ENCODE measurements around the gene SPRY2. TPM values are rescaled to one million over a fixed set of nuclear protein-coding genes. Genes with fewer than 3 reads are reported as not detected.

Gene SPRY2
- total RNA-seq, 3 donors from 2014 or later (not counting 1 experiment from before 2014, with no cell fraction given), result 2.7 to 7.3 (median 3.0) TPM

DNA sequence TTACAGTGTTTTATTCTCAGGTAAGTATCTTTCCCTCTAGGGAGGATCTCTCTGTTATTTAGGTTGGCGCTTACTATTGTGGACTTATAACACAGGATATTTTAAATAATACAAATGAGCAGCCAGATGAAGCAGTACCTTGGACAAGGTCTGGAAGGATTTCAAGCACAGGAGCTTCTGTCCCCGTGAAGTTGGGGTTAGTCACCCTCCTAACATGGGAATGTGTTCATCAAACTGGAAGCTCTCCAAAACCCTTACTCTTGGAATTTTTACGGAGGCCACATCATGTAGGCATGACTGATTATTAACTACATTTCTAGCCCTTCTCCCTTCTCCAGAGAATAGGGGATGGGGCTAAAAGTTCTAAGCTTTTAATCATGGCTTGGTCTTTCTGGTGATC, 38.3 kb upstream of the SPRY2 start:
- no peaks in the 10 kb centered on the region for H3K9me3 ChIP-seq (ENCODE audit: control insufficient read depth, insufficient read depth, low read length)
- no peaks in the 10 kb centered on the region for H3K36me3 Mint-ChIP-seq
- no peaks in the 10 kb centered on the region for H3K36me3 ChIP-seq (ENCODE audit: control insufficient read depth, insufficient read depth, low read length)
- ATAC-seq, result no peak
- TF ChIP-seq, protein P1, sequence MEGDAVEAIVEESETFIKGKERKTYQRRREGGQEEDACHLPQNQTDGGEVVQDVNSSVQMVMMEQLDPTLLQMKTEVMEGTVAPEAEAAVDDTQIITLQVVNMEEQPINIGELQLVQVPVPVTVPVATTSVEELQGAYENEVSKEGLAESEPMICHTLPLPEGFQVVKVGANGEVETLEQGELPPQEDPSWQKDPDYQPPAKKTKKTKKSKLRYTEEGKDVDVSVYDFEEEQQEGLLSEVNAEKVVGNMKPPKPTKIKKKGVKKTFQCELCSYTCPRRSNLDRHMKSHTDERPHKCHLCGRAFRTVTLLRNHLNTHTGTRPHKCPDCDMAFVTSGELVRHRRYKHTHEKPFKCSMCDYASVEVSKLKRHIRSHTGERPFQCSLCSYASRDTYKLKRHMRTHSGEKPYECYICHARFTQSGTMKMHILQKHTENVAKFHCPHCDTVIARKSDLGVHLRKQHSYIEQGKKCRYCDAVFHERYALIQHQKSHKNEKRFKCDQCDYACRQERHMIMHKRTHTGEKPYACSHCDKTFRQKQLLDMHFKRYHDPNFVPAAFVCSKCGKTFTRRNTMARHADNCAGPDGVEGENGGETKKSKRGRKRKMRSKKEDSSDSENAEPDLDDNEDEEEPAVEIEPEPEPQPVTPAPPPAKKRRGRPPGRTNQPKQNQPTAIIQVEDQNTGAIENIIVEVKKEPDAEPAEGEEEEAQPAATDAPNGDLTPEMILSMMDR (IDR thresholded peaks at IDR 0.05), result no peak
- H3K4me3 Mint-ChIP-seq, result no peak overlapping the region
- DNase-seq, result no peak
- 94% methylated on average over 1 of the region's 3 CpGs for WGBS (ENCODE audit: insufficient coverage)
- H3K4me1 Mint-ChIP-seq, result peaks cover 0 to 5% of the 10 kb centered on the region in 2 donors
- H3K27ac Mint-ChIP-seq, result no peak overlapping the region
- H3K4me1 ChIP-seq (ENCODE audit: control insufficient read depth, insufficient read depth, low read length), result no peaks in the 10 kb centered on the region
- no peaks in the 10 kb centered on the region for H3K27me3 ChIP-seq (ENCODE audit: control insufficient read depth, insufficient read depth, low read length)
- H3K27ac ChIP-seq (ENCODE audit: low read length), result no peak overlapping the region
- H3K27me3 Mint-ChIP-seq (ENCODE audit: low read depth in 2 of 2), result peaks cover 5 to 6% of the 10 kb centered on the region in 2 donors
- H3K4me3 ChIP-seq (ENCODE audit: low read length), result no peak overlapping the region
- intact Hi-C loops (cut with micrococcal nuclease), result no loop called here
- no peaks in the 10 kb centered on the region for H3K9me3 Mint-ChIP-seq

DNA sequence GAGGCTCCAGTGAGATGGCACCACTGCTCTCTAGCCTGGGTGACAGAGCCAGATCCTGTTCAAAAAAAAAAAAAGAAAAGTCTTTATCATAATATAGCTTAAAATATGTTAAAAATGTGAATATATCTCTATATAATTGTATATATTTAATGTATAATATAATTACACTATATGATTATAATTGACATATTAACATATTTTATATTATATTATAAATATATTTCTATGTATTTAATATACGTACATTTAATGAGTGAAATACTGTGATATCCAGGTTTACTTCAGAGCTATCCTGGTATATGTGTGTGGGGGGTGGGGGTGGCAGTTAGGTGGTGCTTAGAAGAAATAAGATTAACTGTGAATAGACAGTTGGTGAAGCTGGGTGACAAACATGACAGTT, 35.6 kb upstream of the SPRY2 start:
- H3K4me1 Mint-ChIP-seq, result peaks cover 0 to 5% of the 10 kb centered on the region in 2 donors
- H3K36me3 ChIP-seq (ENCODE audit: control insufficient read depth, insufficient read depth, low read length), result no peaks in the 10 kb centered on the region
- peaks cover 3 to 6% of the 10 kb centered on the region in 2 donors for H3K27me3 Mint-ChIP-seq (ENCODE audit: low read depth in 2 of 2)
- no peaks in the 10 kb centered on the region for H3K36me3 Mint-ChIP-seq
- no peaks in the 10 kb centered on the region for H3K9me3 Mint-ChIP-seq
- no peak overlapping the region for H3K4me3 Mint-ChIP-seq
- intact Hi-C loops (cut with micrococcal nuclease), result no loop called here
- no peaks in the 10 kb centered on the region for H3K4me1 ChIP-seq (ENCODE audit: control insufficient read depth, insufficient read depth, low read length)
- no peaks in the 10 kb centered on the region for H3K9me3 ChIP-seq (ENCODE audit: control insufficient read depth, insufficient read depth, low read length)
- ATAC-seq, result no peak
- WGBS (ENCODE audit: insufficient coverage), result 100% methylated on average over 1 of the region's 1 CpG
- no peak for DNase-seq
- no peak overlapping the region for H3K27ac Mint-ChIP-seq
- TF ChIP-seq, protein P1 (IDR thresholded peaks at IDR 0.05), result no peak
- no peak overlapping the region for H3K4me3 ChIP-seq (ENCODE audit: low read length)
- no peaks in the 10 kb centered on the region for H3K27me3 ChIP-seq (ENCODE audit: control insufficient read depth, insufficient read depth, low read length)
- H3K27ac ChIP-seq (ENCODE audit: low read length), result no peak overlapping the region

DNA sequence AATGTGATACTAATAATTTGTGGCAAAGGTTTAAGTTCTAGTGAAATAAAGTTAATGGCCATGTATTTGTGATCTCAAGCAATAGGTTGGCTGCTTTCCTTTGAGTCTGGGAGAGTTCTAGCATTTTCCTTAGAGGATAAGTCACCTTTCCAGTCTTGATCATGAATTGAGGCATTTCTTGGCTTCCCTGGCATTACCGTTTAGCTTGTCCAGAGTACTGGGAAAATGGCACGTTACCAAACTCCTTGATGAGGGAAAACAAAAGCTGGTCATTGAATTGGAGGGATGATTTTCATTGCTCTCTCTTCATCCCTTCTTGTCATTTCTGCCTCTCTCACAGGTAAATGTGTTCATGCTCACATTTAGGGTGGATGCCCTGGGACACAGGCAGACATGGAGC, 34.0 kb upstream of the SPRY2 start:
- TF ChIP-seq, protein P1 (IDR thresholded peaks at IDR 0.05), result no peak
- H3K4me3 ChIP-seq (ENCODE audit: low read length), result no peak overlapping the region
- no peaks in the 10 kb centered on the region for H3K9me3 Mint-ChIP-seq
- peaks cover 3 to 5% of the 10 kb centered on the region in 2 donors for H3K27me3 Mint-ChIP-seq (ENCODE audit: low read depth in 2 of 2)
- H3K27ac Mint-ChIP-seq, result no peak overlapping the region
- H3K4me1 ChIP-seq (ENCODE audit: control insufficient read depth, insufficient read depth, low read length), result no peaks in the 10 kb centered on the region
- H3K9me3 ChIP-seq (ENCODE audit: control insufficient read depth, insufficient read depth, low read length), result no peaks in the 10 kb centered on the region
- intact Hi-C loops (cut with micrococcal nuclease), result no loop called here
- no peaks in the 10 kb centered on the region for H3K36me3 ChIP-seq (ENCODE audit: control insufficient read depth, insufficient read depth, low read length)
- no peaks in the 10 kb centered on the region for H3K27me3 ChIP-seq (ENCODE audit: control insufficient read depth, insufficient read depth, low read length)
- H3K4me1 Mint-ChIP-seq, result peaks cover 0 to 5% of the 10 kb centered on the region in 2 donors
- no peak overlapping the region for H3K4me3 Mint-ChIP-seq
- WGBS (ENCODE audit: insufficient coverage), result 84% methylated on average over 2 of the region's 2 CpGs
- ATAC-seq, result no peak
- DNase-seq, result no peak
- H3K27ac ChIP-seq (ENCODE audit: low read length), result no peak overlapping the region
- H3K36me3 Mint-ChIP-seq, result no peaks in the 10 kb centered on the region

DNA sequence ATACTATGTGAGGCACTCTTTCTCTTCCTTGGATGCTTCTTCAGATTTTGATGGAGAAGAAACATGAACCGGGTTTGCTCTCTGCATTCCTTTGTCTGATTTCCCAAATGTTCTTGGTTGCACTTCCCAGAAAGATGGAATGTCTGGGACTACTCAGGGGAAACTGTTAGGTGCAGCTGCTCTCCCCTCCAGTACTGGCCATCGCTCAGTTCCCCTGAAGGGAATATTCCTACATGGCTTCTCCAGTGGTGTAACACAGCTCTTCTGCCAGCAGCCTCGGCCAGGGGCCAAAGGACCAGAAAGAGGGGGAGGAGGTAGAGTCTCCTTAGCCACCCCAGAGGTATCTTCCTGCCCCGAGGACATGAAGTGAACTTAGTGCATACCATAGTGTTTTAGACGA, 33.5 kb upstream of the SPRY2 start:
- Mint-ChIP-seq H3K4me3 (no peak overlapping the region), H3K27ac (no peak overlapping the region), H3K27me3 (ENCODE audit: low read depth in 2 of 2) (peaks cover 0 to under 1% of the 10 kb centered on the region in 2 donors), H3K36me3 (no peaks in the 10 kb centered on the region), H3K4me1 (peaks cover 0 to 5% of the 10 kb centered on the region in 2 donors), H3K9me3 (no peaks in the 10 kb centered on the region)
- Histone ChIP-seq H3K27me3 (ENCODE audit: control insufficient read depth, insufficient read depth, low read length) (no peaks in the 10 kb centered on the region), H3K27ac (ENCODE audit: low read length) (no peak overlapping the region), H3K36me3 (ENCODE audit: control insufficient read depth, insufficient read depth, low read length) (no peaks in the 10 kb centered on the region), H3K4me1 (ENCODE audit: control insufficient read depth, insufficient read depth, low read length) (no peaks in the 10 kb centered on the region), H3K4me3 (ENCODE audit: low read length) (no peak overlapping the region), H3K9me3 (ENCODE audit: control insufficient read depth, insufficient read depth, low read length) (no peaks in the 10 kb centered on the region)
- TF ChIP-seq, protein P1 (IDR thresholded peaks at IDR 0.05), result no peak
- intact Hi-C loops (cut with micrococcal nuclease), result no loop called here
- DNase-seq (no peak), ATAC-seq (no peak)
- 90% methylated on average over 5 of the region's 5 CpGs for WGBS (ENCODE audit: insufficient coverage)

All from natural killer cell (primary cell).